HS-27A (cell line): ENCODE data around the gene RXRA.

Experiments used
- DNase-seq: peaks from one replicate; pipeline ENCODE4 v3.0.0-alpha.2; 2012; ENCODE audit warnings: low read depth, missing footprints

Gene RXRA

GRCh38 chr9:134313470-134313869, 12.8 kb upstream of the RXRA start:
- DNase-seq: no peak

GRCh38 chr9:134314039-134314949, 12.0 kb upstream of the RXRA start:
- no peak for DNase-seq

GRCh38 chr9:134314950-134315715, 11.1 kb upstream of the RXRA start:
- no peak for DNase-seq

- DNase-seq: no peak
These were observed 10.4 kb upstream of the RXRA start for GRCh38 chr9:134315716-134316448.

- DNase-seq: no peak
These were observed 9.7 kb upstream of the RXRA start for GRCh38 chr9:134316449-134317160.

- DNase-seq: no peak
These were observed 8.9 kb upstream of the RXRA start for GRCh38 chr9:134317400-134317789.

- DNase-seq: no peak
These were observed 8.4 kb upstream of the RXRA start for GRCh38 chr9:134317790-134318414.

GRCh38 chr9:134318481-134318891, 7.8 kb upstream of the RXRA start:
- no peak for DNase-seq

- DNase-seq: no peak
These were observed 7.3 kb upstream of the RXRA start for GRCh38 chr9:134318941-134319305.

GRCh38 chr9:134319306-134320125, 6.7 kb upstream of the RXRA start:
- DNase-seq: no peak

GRCh38 chr9:134320126-134320867, 6.0 kb upstream of the RXRA start:
- DNase-seq: no peak

GRCh38 chr9:134320868-134321471, 5.3 kb upstream of the RXRA start:
- no peak for DNase-seq

- no peak for DNase-seq
These were observed 4.7 kb upstream of the RXRA start for GRCh38 chr9:134321531-134321930.

GRCh38 chr9:134321946-134322741, 4.1 kb upstream of the RXRA start:
- DNase-seq: no peak

GRCh38 chr9:134322781-134323241, 3.4 kb upstream of the RXRA start:
- no peak for DNase-seq

- no peak for DNase-seq
These were observed 2.4 kb upstream of the RXRA start for GRCh38 chr9:134323741-134324358.

GRCh38 chr9:134324359-134325095, 1.7 kb upstream of the RXRA start:
- no peak for DNase-seq
